Effector memory CD4-positive, alpha-beta T cell (primary cell): ENCODE data around the gene SYNE3.
A peak's percentile ranks its signal among the peaks of the same experiment; 100 is the strongest.

Experiments
- DNase-seq, 3 donors: peaks; one replicate each; pipeline ENCODE4 v3.0.0-alpha.2; 2020
- H3K27ac ChIP-seq: 2 replicates; pipeline ENCODE4 v1.7.0; 2013; ENCODE audit warnings: mild to moderate bottlenecking, low read length, moderate library complexity; ENCODE audit not compliant: insufficient read depth, poor library complexity, severe bottlenecking
- H3K27me3 ChIP-seq: replicated peaks from 2 replicates; pipeline ENCODE4 v1.7.0; 2013; ENCODE audit warnings: mild to moderate bottlenecking, low read length; ENCODE audit not compliant: insufficient read depth, control insufficient read depth, poor library complexity, severe bottlenecking
- H3K36me3 ChIP-seq: 2 replicates; pipeline ENCODE4 v1.7.0; 2013; ENCODE audit warnings: mild to moderate bottlenecking, low read length, moderate library complexity; ENCODE audit not compliant: control insufficient read depth, insufficient read depth
- H3K4me1 ChIP-seq: 2 replicates; pipeline ENCODE4 v1.7.0; 2013; ENCODE audit warnings: low read length, mild to moderate bottlenecking; ENCODE audit not compliant: control insufficient read depth, insufficient read depth, poor library complexity, severe bottlenecking
- H3K4me3 ChIP-seq: 2 replicates; pipeline ENCODE4 v1.7.0; 2013; ENCODE audit warnings: low read length, low read depth, mild to moderate bottlenecking; ENCODE audit not compliant: insufficient read depth, poor library complexity, severe bottlenecking
- H3K9me3 ChIP-seq: 2 replicates; pipeline ENCODE4 v1.7.0; 2013; ENCODE audit warnings: mild to moderate bottlenecking, low read length, moderate library complexity; ENCODE audit not compliant: control insufficient read depth

SYNE3 gene

DNA sequence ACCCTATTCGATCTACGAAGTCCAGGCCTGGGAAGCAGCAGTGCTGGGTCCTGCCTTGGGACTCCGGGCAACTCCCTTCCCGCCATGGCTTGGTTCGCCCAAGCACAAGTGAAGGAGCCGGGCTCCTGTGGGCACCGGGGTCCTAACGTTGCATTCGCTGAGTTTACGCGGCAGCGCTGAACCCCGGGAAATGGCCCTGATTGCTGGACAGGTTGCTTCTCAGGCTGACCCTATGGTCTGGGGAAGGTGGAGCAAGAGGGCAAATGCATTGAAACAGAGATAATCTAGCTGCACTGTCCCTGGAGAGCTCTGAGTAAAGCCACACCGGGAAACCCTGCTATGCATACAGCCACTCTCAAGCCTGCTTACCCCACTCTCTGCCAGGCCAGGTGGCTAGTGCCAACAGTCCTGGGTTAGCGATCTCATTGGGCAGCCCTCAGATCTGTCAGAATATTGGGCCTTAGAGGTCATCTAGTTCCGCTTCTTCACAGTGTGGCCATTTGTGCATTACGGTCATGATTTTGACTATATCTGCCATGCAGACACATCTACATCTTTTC, 11.3 kb downstream of the SYNE3 start:
- H3K4me1 ChIP-seq: peaks cover 34% of the 10 kb centered on the region

DNA sequence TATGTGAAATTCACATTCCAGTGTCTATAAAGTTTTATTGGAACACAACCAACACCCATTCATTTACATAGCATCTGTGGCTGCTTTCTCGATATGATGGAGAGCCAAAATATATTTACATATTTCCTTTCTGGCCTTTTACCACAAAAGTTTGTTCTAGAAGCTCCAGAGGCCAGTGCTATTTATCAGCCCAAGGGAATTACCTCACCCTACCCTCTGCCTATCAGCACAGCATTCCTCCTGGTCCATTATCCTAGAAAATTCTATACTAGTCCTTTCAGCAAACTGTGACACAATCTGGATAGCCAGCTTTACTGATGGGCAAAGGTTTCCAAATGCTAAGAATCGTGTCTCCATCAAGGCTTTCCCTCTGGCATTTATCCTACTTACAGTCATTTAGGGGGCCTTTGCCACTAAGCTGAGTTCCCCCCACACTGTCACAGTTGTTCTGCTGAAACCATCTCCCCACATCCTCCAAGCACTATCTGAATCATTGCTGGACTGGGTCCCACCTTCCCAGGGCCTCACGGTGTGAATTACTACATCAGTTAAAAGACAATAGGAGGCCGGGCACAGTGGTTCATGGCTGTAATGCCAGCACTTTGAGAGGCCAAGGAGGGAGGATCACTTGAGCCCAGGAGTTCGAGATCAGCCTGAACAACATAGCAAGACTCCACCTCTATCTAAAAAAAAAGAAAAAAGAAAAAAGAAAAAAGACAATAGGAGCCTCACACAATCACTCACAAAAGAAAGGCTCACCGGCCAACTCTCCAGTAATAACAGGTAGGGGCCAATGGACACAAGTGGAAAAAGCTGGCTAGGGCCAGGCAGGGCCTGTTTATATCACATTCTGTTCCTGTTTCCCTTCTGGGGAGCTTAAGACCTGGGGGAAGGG, 12.1 kb downstream of the SYNE3 start:
- H3K27me3 ChIP-seq: no peaks in the 10 kb centered on the region
- H3K4me1 ChIP-seq: peaks cover 34% of the 10 kb centered on the region
- no peak overlapping the region for H3K4me3 ChIP-seq
- H3K9me3 ChIP-seq: no peaks in the 10 kb centered on the region
- peaks cover 22% of the 10 kb centered on the region for H3K36me3 ChIP-seq
- peak overlapping the region; percentile 3 for H3K27ac ChIP-seq
- no peak for DNase-seq

More for the DNA sequence above, 11.3 kb downstream of the SYNE3 start:
- DNase-seq: no peak
- peaks cover 29% of the 10 kb centered on the region for H3K36me3 ChIP-seq
- H3K4me3 ChIP-seq: no peak overlapping the region
- no peak overlapping the region for H3K27ac ChIP-seq
- no peaks in the 10 kb centered on the region for H3K27me3 ChIP-seq
- no peaks in the 10 kb centered on the region for H3K9me3 ChIP-seq

DNA sequence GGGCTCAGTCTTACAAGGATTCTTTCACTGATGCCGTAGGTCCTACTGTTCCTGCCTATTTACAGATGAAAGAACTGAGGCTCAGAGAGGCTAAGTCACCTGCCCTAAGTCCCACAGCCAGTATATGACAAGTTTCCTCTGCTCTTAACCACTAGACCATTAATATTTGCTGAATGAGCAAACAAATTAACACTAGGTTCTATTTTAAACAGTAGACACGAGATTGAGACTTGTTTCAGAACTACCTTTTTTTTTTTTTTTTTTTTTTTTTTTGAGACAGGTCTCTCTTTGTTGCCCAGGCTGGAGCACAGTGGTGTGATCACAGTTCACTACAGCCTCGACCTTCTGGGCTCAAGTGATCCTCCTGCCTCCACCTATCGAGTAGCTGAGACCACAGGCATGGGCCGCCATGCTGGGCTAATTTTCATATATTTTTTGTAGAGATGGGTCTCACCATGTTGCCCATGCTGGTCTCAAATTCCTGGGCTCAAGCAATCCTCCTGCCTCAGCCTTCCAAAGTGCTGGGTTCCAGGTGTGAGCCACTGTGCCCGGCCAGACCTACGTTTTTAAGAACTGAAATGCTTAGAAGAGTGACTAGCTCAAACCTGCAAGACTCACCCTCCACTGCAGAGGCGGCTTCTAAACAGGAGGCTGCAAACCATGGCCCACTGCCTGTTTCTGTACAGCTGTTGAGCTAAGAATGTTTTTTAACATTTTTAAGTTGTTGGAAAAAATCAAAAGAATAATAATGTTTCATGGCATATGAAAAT, 12.9 kb downstream of the SYNE3 start:
- H3K4me1 ChIP-seq: peaks cover 32% of the 10 kb centered on the region
- H3K27ac ChIP-seq: no peak overlapping the region

DNA sequence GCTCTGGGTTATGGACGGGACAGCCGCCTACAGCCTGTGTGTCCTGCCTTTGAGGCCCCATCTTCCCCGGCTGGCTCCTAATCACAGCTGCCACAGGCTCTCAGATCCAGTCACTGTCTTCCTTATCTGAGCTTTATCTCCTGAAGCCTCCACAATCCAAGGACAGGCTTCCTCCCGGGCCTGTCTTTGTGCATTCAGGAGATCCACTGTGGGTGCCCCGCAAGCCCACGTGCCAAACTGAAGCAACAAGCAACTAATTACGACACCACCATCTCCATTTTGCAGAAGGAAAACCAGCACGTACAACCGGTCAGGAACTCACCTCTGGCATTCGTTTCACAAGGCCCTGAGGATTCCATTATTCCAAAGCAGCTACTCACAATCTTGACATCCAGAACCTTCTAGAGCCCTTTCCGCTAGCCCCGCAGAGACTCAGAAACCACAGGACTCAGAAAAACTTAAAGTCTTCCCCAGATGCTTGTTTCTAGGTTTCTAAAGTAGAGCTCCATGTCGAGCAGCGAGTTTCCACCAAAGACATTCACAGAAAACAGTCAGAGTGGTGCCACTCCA, 14.0 kb downstream of the SYNE3 start:
- Histone ChIP-seq H3K27ac (no peak overlapping the region), H3K36me3 (peaks cover 19% of the 10 kb centered on the region), H3K4me3 (no peak overlapping the region), H3K4me1 (peaks cover 22% of the 10 kb centered on the region), H3K9me3 (no peaks in the 10 kb centered on the region), H3K27me3 (no peaks in the 10 kb centered on the region)
- no peak for DNase-seq

More for the DNA sequence above, 12.9 kb downstream of the SYNE3 start:
- no peak overlapping the region for H3K4me3 ChIP-seq
- H3K9me3 ChIP-seq: no peaks in the 10 kb centered on the region
- peaks cover 19% of the 10 kb centered on the region for H3K36me3 ChIP-seq
- no peak for DNase-seq
- no peaks in the 10 kb centered on the region for H3K27me3 ChIP-seq

DNA sequence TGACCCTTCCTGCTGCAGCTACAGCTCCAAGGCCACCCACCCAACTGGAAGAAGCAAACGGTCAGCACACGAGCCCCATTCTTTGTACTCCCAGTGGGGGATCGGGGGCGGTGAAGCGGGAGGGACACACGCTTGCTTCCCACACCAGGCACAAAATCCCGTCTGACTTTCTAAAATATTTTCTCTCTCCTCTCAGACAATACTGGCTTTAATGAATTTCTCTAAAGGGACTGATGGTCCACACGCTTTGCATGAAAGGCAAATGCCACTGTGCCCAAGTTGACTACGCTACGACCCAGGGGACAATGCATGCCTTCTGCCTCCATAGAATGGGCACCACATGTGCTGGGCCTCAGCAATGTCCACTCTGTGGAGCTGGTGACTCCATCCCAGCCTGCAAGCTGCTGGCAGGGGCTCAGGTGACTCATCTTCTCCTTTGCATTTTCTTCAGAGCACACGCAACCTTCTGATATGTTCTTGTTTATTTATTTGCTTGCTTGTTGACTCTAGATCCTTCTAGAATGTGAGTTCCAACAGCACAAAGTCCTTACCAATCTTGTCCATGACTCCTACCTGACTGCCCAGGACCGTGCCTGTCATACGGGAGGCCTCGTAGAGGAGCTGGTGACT, 15.6 kb downstream of the SYNE3 start:
- peaks cover 27% of the 10 kb centered on the region for H3K4me1 ChIP-seq
- peaks cover 19% of the 10 kb centered on the region for H3K36me3 ChIP-seq
- no peaks in the 10 kb centered on the region for H3K9me3 ChIP-seq
- no peak overlapping the region for H3K27ac ChIP-seq
- H3K4me3 ChIP-seq: no peak overlapping the region
- H3K27me3 ChIP-seq: no peaks in the 10 kb centered on the region
- DNase-seq: no peak

DNA sequence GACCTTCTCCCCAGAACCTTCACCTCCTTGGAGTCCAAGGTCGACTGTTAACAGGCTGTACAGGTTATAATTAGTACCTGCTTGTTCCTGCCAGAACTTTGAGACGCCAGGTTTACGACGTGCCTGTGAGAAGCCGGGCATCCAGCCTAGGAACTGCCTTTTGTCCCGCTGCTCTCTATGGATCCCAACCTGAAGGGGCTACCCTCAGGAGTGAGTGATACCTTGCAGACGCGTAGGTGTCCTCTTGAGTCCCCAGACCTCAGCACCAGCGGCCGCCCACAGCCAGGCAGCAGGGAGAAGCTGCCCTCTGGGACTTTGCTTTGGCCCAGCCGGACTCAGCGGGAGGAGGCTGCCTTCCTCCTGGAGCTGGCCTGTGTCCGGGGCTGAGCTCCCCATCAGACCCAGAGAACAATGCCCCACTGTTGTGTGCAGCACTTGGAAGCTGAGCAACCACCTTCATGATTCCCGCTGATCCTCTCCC, 16.2 kb downstream of the SYNE3 start:
- no peaks in the 10 kb centered on the region for H3K9me3 ChIP-seq
- H3K27ac ChIP-seq: no peak overlapping the region

DNA sequence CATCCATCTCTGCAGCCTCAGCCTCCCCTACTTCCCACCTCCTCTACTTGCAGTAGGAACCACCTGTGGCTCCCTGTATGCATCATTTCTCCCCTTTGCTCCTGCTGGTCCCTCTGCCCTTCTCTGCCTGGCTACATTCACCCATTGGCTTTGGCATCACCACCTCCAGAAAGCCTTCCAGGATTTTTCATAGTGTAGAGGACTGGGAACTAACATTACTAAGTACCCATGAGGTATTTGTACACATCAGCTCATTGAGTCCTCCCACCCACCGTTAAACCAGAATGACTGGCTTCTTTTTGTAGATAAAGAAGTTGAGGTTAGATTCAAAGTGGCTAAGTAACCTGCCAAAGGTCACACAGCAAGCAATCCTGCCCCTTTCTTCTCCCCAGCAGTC, 17.1 kb downstream of the SYNE3 start:
- no peak overlapping the region for H3K27ac ChIP-seq
- peaks cover 19% of the 10 kb centered on the region for H3K36me3 ChIP-seq
- no peak overlapping the region for H3K4me3 ChIP-seq
- no peak for DNase-seq
- H3K4me1 ChIP-seq: peaks cover 29% of the 10 kb centered on the region
- H3K9me3 ChIP-seq: no peaks in the 10 kb centered on the region
- no peaks in the 10 kb centered on the region for H3K27me3 ChIP-seq

More for the DNA sequence above, 16.2 kb downstream of the SYNE3 start:
- H3K4me3 ChIP-seq: no peak overlapping the region
- peaks cover 19% of the 10 kb centered on the region for H3K36me3 ChIP-seq
- peaks cover 32% of the 10 kb centered on the region for H3K4me1 ChIP-seq
- DNase-seq: no peak
- H3K27me3 ChIP-seq: no peaks in the 10 kb centered on the region

DNA sequence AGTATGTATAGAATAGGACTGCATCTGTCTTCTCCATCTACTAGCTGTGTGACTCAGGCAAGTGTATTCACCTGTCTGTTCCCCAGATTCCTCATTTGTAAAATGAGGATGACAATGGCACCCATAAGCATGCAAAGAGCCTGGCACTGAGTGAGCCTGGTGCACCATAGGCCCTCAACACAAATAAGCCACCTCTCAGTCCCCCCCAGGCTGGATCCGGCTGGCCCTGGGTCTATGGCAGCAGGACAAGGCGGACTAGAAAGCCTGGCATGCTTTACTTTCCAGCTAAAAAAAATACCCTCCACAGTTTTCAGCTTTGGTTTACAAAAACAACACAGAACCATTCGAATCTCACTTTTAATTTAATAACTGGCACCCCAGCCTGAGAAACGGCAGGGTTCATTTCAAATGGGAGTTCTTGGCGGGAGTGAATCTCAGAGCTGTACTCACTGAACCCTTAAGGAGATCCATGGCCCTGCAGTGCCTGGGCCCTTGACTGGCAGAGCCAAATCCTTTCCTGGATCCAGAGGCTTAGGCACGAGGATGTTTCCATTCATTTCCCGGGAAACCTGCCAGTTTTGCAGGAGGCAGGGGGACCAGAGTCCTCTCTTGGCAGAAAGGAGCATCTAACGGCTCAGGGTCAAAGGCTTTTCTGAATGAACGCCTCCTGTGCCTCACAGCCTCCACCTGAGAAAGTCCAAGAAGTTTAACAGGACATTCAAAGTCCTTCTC, 17.7 kb downstream of the SYNE3 start:
- no peaks in the 10 kb centered on the region for H3K9me3 ChIP-seq
- H3K27me3 ChIP-seq: no peaks in the 10 kb centered on the region
- peaks cover 19% of the 10 kb centered on the region for H3K36me3 ChIP-seq
- peaks cover 29% of the 10 kb centered on the region for H3K4me1 ChIP-seq
- no peak overlapping the region for H3K4me3 ChIP-seq
- DNase-seq: no peak
- peak overlapping the region; percentile 4 for H3K27ac ChIP-seq

DNA sequence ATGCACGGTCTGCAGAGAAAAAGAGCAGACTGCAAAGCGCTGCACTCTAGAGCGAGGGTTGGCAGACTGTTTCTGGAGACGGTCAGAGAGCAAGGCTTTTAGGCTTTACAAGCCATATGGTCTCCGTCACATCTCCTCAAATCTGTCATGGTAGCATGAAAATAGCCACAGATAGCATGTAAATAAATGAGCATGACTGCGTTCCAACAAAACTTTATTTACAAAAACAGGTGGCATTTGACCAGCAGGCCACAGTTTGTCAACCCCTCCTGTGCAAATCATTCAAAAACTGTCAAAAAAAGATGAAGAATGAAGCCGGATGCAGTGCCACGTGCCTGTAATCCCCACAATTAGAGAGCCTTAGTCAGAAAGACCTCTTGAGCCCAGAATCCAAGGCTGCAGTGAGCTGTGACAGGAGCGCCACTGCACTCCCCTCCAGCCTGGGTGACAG, 18.9 kb downstream of the SYNE3 start:
- DNase-seq: no peak
- Histone ChIP-seq H3K4me3 (no peak overlapping the region), H3K36me3 (peaks cover 19% of the 10 kb centered on the region), H3K27ac (no peak overlapping the region), H3K27me3 (no peaks in the 10 kb centered on the region), H3K4me1 (peaks cover 29% of the 10 kb centered on the region), H3K9me3 (no peaks in the 10 kb centered on the region)
